SK-N-SH treated with all-trans-retinoic acid at 6 μM for 48 hours (cell line): ENCODE data around the gene SLC18A3.

Source experiments
- ATAC-seq: fragments of 200-7000 bp; cut with Tn5 transposase; 3 replicates; pipeline ENCODE4 v1.9.1; 2020; ENCODE audit warnings: mild to moderate bottlenecking, moderate library complexity
- ARNTL ChIP-seq: fragments of 450-650 bp; formaldehyde crosslinking; IDR thresholded peaks from 2 replicates; pipeline ENCODE4 v1.5.0; 2020; ENCODE audit warnings: low read depth, mild to moderate bottlenecking, moderate library complexity, borderline replicate concordance
- BACH2 ChIP-seq: fragments of 250-450 bp; sonication (Bioruptor Pico); IDR thresholded peaks from 2 replicates; pipeline ENCODE4 v1.9.0; 2021; ENCODE audit warnings: mild to moderate bottlenecking, borderline replicate concordance
- CREB5 ChIP-seq: fragments of 250-450 bp; sonication (Bioruptor Pico); IDR thresholded peaks from 2 replicates; pipeline ENCODE4 v1.5.1; 2020; ENCODE audit warnings: low read depth, mild to moderate bottlenecking, moderate library complexity
- CSDC2 ChIP-seq: fragments of 250-450 bp; sonication (Bioruptor Pico); IDR thresholded peaks from 2 replicates; pipeline ENCODE4 v1.5.0; 2020; ENCODE audit warnings: mild to moderate bottlenecking, moderate library complexity
- CSRNP3 ChIP-seq: fragments of 250-450 bp; sonication (Bioruptor Pico); IDR thresholded peaks from 2 replicates; pipeline ENCODE4 v1.5.1; 2021; ENCODE audit warnings: mild to moderate bottlenecking, moderate library complexity
- ESRRG ChIP-seq: fragments of 250-450 bp; sonication (Bioruptor Pico); IDR thresholded peaks from 2 replicates; pipeline ENCODE4 v1.6.1; 2021; ENCODE audit warnings: mild to moderate bottlenecking
- GLIS3 ChIP-seq: fragments of 250-450 bp; sonication (Bioruptor Pico); IDR thresholded peaks from 2 replicates; pipeline ENCODE4 v1.5.0; 2020; ENCODE audit warnings: mild to moderate bottlenecking, moderate library complexity
- ISL1 ChIP-seq: fragments of 250-450 bp; sonication (Bioruptor Pico); IDR thresholded peaks from 2 replicates; pipeline ENCODE4 v2.1.2; 2022; ENCODE audit warnings: mild to moderate bottlenecking, moderate library complexity
- PATZ1 ChIP-seq: fragments of 250-450 bp; sonication (Bioruptor Pico); IDR thresholded peaks from 2 replicates; pipeline ENCODE4 v1.8.0; 2020; ENCODE audit warnings: mild to moderate bottlenecking, moderate library complexity, borderline replicate concordance
- POU6F1 ChIP-seq: fragments of 250-450 bp; sonication (Bioruptor Pico); IDR thresholded peaks from 2 replicates; pipeline ENCODE4 v1.8.0; 2021; ENCODE audit warnings: low read depth, mild to moderate bottlenecking, moderate library complexity, borderline replicate concordance
- PPARA ChIP-seq: fragments of 250-450 bp; sonication (Bioruptor Pico); IDR thresholded peaks from 2 replicates; pipeline ENCODE4 v1.5.0; 2020; ENCODE audit warnings: mild to moderate bottlenecking, borderline replicate concordance
- RARB ChIP-seq: fragments of 250-450 bp; sonication (Bioruptor Pico); IDR thresholded peaks from 2 replicates; pipeline ENCODE4 v1.8.0; 2021; ENCODE audit warnings: mild to moderate bottlenecking, moderate library complexity
- SNAI2 ChIP-seq: fragments of 250-450 bp; sonication (Bioruptor Pico); IDR thresholded peaks from 2 replicates; pipeline ENCODE4 v1.5.0; 2020; ENCODE audit warnings: mild to moderate bottlenecking, moderate library complexity
- TOX ChIP-seq: fragments of 250-450 bp; sonication (Bioruptor Pico); IDR thresholded peaks from 2 replicates; pipeline ENCODE4 v1.8.0; 2021; ENCODE audit warnings: mild to moderate bottlenecking, moderate library complexity, borderline replicate concordance
- TSHZ2 ChIP-seq: fragments of 250-450 bp; sonication (Bioruptor Pico); IDR thresholded peaks from 2 replicates; pipeline ENCODE4 v1.5.0; 2020; ENCODE audit warnings: mild to moderate bottlenecking, moderate library complexity
- ZC3H10 ChIP-seq: fragments of 250-450 bp; sonication (Bioruptor Pico); IDR thresholded peaks from 2 replicates; pipeline ENCODE4 v1.5.1; 2021; ENCODE audit warnings: mild to moderate bottlenecking, moderate library complexity
- ZFP30 ChIP-seq: fragments of 450-650 bp; formaldehyde crosslinking; IDR thresholded peaks from 2 replicates; pipeline ENCODE4 v1.5.0; 2022; ENCODE audit warnings: mild to moderate bottlenecking, moderate library complexity
- ZNF565 ChIP-seq: fragments of 450-650 bp; formaldehyde crosslinking; conservative IDR thresholded peaks from 2 replicates; pipeline ENCODE4 v1.5.0; 2020; ENCODE audit warnings: low read depth, mild to moderate bottlenecking, moderate library complexity
- ZNF70 ChIP-seq: fragments of 450-650 bp; formaldehyde crosslinking; IDR thresholded peaks from 2 replicates; pipeline ENCODE4 v1.5.0; 2020; ENCODE audit warnings: mild to moderate bottlenecking, moderate library complexity
- ZNF8 ChIP-seq: fragments of 450-650 bp; formaldehyde crosslinking; IDR thresholded peaks from 2 replicates; pipeline ENCODE4 v1.5.0; 2020; ENCODE audit warnings: mild to moderate bottlenecking, moderate library complexity

SLC18A3 gene

GRCh38 chr10:49564461-49565009 lies 45.6 kb upstream of the SLC18A3 start (continued):
- TF ChIP-seq CREB5 (CRISPR knock-in tag) (no peak), BACH2 (CRISPR knock-in tag) (no peak), ZFP30 (no peak)
- TF ChIP-seq, all 23 proteins: peak for 0

GRCh38 chr10:49567810-49568209 lies 42.3 kb upstream of the SLC18A3 start:
- TF ChIP-seq TOX (CRISPR knock-in tag) (no peak), CSDC2 (CRISPR knock-in tag) (no peak), ZC3H10 (CRISPR knock-in tag) (no peak), GLIS3 (no peak), CREB5 (CRISPR knock-in tag) (no peak), ESRRG (CRISPR knock-in tag) (no peak)

GRCh38 chr10:49568235-49568634 lies 41.9 kb upstream of the SLC18A3 start:
- ATAC-seq, result no peak
- no peak for TF ChIP-seq CSRNP3 (CRISPR knock-in tag)
- no peak for TF ChIP-seq GLIS3
- TF ChIP-seq SNAI2 (CRISPR knock-in tag), result no peak
- no peak for TF ChIP-seq ZNF565
- no peak for TF ChIP-seq ZC3H10 (CRISPR knock-in tag)
- TF ChIP-seq ESRRG (CRISPR knock-in tag), result no peak
- TF ChIP-seq CSDC2 (CRISPR knock-in tag), result no peak
- TF ChIP-seq ZFP30, result no peak
- no peak for TF ChIP-seq ZNF70 (CRISPR knock-in tag)
- no peak for TF ChIP-seq PATZ1 (CRISPR knock-in tag)
- no peak for TF ChIP-seq CREB5 (CRISPR knock-in tag)
- TF ChIP-seq TSHZ2 (CRISPR knock-in tag), result no peak
- no peak for TF ChIP-seq BACH2 (CRISPR knock-in tag)
- TF ChIP-seq ARNTL (CRISPR knock-in tag), result no peak
- TF ChIP-seq ISL1 (CRISPR knock-in tag), result no peak
- TF ChIP-seq RARB (CRISPR knock-in tag), result no peak
- no peak for TF ChIP-seq TOX (CRISPR knock-in tag)
- no peak for TF ChIP-seq PPARA (CRISPR knock-in tag)
- TF ChIP-seq POU6F1 (CRISPR knock-in tag), result no peak
- no peak for TF ChIP-seq ZNF8 (CRISPR knock-in tag)
- TF ChIP-seq, all 23 proteins: peak for 0

More at GRCh38 chr10:49567810-49568209, 42.3 kb upstream of the SLC18A3 start:
- ATAC-seq, result no peak
